Activated CD4-positive, alpha-beta memory T cell treated with anti-CD3 and anti-CD28 coated beads for 36 hours (primary cell): ENCODE data around the gene HAND2. TPM values are rescaled to one million over a fixed set of nuclear protein-coding genes. Genes with fewer than 3 reads are reported as not detected.

ENCODE experiments used
- CTCF ChIA-PET: fragments of 350-600 bp; sonication (Branson Sonifier 250); formaldehyde crosslinking; loops from one replicate; lab custom pipeline; 2021; ENCODE audit warnings: antibody characterized with exemption, inconsistent platforms; lab: Charles Lee
- POLR2A ChIA-PET: fragments of 350-600 bp; sonication (Branson Sonifier 250); formaldehyde crosslinking; loops from one replicate; lab custom pipeline; 2021; ENCODE audit warnings: antibody characterized with exemption; lab: Charles Lee
- DNase-seq: peaks from one replicate; pipeline ENCODE4 v3.0.0-alpha.2; 2020
- H3K27ac Mint-ChIP-seq: one replicate; pipeline ENCODE4 v1.8.0; 2021; ENCODE audit warnings: mixed read lengths
- H3K27me3 Mint-ChIP-seq: one replicate; pipeline ENCODE4 v1.8.0; 2021; ENCODE audit warnings: mixed read lengths
- H3K36me3 Mint-ChIP-seq: one replicate; pipeline ENCODE4 v1.8.0; 2021; ENCODE audit warnings: mixed read lengths
- H3K4me1 Mint-ChIP-seq: one replicate; pipeline ENCODE4 v1.8.0; 2021; ENCODE audit warnings: low read depth, mixed read lengths
- H3K4me3 Mint-ChIP-seq: one replicate; pipeline ENCODE4 v1.8.0; 2021; ENCODE audit warnings: mild to moderate bottlenecking, mixed read lengths
- H3K9me3 Mint-ChIP-seq: one replicate; pipeline ENCODE4 v1.8.0; 2021; ENCODE audit warnings: mixed read lengths
- intact Hi-C: fragments of 100-400 bp; cut with micrococcal nuclease; formaldehyde crosslinking; loops from one replicate; pipeline ENCODE4 v1.15.1; 2023
- total RNA-seq, 2 experiments: library from RNA; stranded (reverse); gene quantifications; one replicate each; pipeline ENCODE4 v1.2.3, GENCODE V29; 2021

Gene HAND2
- total RNA-seq, 2 experiments from 2014 or later: not detected

- peaks cover 84% of the 10 kb centered on the region for H3K27me3 Mint-ChIP-seq
- CTCF ChIA-PET: interaction anchor here (0.6 kb wide), 1 partner anchor 519 kb away, joined by 4 read pairs; no protein-coding TSS in a partner anchor
- no peak overlapping the region for H3K27ac Mint-ChIP-seq
- no peak for DNase-seq
- H3K9me3 Mint-ChIP-seq: no peaks in the 10 kb centered on the region
- H3K36me3 Mint-ChIP-seq: peaks cover 6% of the 10 kb centered on the region
- peaks cover 13% of the 10 kb centered on the region for H3K4me1 Mint-ChIP-seq
- intact Hi-C loops: no loop called here
- POLR2A ChIA-PET: interaction anchor here (0.6 kb wide), 1 partner anchor 1294 kb away, joined by 3 read pairs; no protein-coding TSS in a partner anchor
- H3K4me3 Mint-ChIP-seq: no peak overlapping the region
Observed at GRCh38 chr4:173532725-173533511, 2.9 kb upstream of the HAND2 start.

DNA sequence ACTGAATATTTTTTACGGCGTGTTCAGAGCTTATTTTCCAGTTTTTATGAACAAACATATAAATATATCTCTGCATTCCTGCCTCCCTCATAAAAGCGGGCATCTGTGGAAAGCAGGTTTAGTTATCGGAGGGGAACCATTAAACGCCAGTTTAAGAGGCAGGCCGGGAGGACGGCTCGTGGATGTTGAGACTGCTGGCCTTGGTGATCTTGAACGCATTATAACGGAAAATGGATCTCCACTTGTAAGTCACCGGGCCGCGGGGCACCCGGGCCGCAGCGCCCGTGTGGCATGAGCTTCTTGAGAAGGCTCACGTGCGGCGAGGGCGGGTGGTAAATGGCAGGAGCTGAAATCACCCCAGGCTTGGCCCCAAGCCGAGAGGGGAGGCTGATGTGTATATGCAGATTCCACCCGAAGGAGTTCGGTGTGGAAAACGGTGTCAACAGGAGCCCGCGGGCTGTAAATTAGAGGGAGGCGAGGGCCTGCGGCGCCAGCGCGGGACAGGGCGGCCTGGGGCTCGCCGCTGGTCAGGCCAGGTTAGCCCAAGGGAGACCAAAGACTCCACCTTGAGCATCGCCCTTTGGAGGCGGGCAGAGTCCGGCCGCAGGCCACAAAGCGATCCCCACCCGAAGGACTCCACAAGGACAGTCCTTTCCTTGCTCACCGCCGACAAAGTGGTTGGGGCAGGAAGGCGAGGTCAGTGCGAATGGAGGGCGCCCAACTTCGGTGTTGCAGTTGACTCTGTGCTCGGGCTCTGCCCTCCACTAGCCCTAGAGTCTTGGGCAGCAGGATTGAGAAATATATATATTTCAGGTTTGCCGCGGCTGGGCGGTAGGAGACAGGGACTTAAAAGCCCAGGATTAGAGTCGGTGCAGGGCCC lies 1.3 kb upstream of the HAND2 start:
- H3K27me3 Mint-ChIP-seq: peaks cover 84% of the 10 kb centered on the region
- intact Hi-C loops: loop anchor here (2.0 kb wide), 1 partner anchor 15 kb away; no protein-coding TSS in a partner anchor
- no peak overlapping the region for H3K4me3 Mint-ChIP-seq
- no peak for DNase-seq
- H3K27ac Mint-ChIP-seq: no peak overlapping the region
- ChIA-PET CTCF (no interaction called here), POLR2A (no interaction called here)
- H3K9me3 Mint-ChIP-seq: no peaks in the 10 kb centered on the region
- H3K36me3 Mint-ChIP-seq: peaks cover 7% of the 10 kb centered on the region
- peaks cover 13% of the 10 kb centered on the region for H3K4me1 Mint-ChIP-seq

DNA sequence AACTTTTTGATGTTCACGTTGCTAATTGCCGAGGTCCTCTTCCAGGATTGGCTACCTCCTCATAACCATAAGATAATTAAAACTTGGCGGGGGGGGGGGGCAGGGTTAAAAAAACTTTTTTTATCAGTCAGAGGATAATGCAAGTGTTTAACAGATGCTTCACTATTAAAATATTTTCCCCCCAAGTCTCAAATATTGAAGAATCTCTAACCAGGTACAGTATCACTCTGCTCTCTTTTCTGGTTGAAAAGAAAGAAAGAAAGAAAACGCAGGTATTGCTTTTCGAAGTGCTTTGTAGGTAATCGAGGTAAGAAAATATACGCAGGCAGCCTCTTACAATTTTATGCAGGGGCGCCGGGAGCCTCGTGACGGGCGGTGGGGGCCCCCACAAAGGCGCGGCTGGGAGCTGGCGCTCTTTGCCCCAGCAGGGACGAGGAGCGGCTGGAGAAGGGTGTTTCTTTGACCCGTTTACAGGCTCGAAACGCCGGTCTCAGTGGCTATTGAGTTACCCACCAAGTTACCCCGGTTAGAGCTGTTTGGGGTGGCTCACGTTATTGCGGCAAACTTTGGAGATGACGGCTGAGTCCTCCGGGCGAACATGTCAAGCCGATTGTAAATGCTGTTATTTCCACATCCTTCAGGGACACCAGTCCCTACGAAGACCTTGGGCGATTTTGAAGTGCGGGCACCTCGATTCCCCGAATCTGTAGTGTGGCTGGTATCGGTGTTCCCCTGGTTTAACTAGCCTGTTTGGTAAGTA lies 477 bp upstream of the HAND2 start:
- peaks cover 84% of the 10 kb centered on the region for H3K27me3 Mint-ChIP-seq
- H3K9me3 Mint-ChIP-seq: no peaks in the 10 kb centered on the region
- intact Hi-C loops: loop anchor here (2.0 kb wide), 1 partner anchor 14 kb away; no protein-coding TSS in a partner anchor
- H3K36me3 Mint-ChIP-seq: peaks cover 7% of the 10 kb centered on the region
- DNase-seq: no peak
- H3K4me3 Mint-ChIP-seq: peak overlapping the region; percentile 61
- CTCF ChIA-PET: no interaction called here
- POLR2A ChIA-PET: no interaction called here
- H3K4me1 Mint-ChIP-seq: peaks cover 13% of the 10 kb centered on the region
- H3K27ac Mint-ChIP-seq: no peak overlapping the region

DNA sequence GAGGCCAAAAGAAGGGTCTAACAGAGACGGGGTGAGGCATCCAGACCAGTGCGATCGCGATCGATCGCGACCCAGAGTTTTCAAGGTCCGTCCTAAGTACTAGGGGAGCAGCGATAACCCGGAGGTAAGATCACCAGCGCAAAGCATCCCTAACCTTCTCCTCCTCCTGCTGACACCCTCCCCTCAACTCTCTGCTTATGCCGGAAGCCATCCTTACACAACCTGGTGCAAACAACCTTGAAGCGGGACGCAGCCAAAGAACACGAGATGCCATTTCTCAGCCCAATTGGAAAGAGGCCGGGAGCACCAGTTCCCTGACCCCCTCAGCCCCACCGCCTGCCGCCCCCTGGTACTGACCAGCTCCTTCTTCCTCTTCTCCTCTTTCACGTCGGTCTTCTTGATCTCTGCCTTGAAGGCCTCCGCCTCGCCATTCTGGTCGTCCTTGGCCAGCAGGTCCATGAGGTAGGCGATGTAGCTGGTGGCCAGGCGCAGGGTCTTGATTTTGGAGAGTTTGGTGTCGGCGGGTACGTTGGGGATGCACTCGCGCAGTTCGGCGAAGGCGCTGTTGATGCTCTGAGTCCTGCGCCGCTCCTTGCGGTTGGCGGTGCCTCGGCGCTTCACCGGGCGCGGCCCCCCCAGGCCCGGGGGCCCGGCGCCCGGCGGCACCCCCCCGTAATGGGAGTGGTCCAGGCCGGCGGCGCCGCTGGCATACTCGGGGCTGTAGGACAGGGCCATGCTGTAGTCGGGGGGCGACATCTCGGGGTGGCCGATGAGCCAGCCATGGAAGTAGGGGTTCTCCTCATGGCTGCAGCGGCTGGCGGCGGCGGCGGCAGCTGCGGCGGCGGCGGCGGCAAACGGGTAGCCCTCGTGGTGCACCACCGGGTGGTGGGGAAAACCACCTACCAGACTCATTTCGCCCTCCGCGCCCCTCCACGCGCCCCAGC lies 1.4 kb downstream of the HAND2 start:
- DNase-seq: no peak
- Mint-ChIP-seq H3K27me3 (peaks cover 83% of the 10 kb centered on the region), H3K27ac (peak overlapping the region; percentile 26), H3K9me3 (no peaks in the 10 kb centered on the region), H3K4me1 (peaks cover 13% of the 10 kb centered on the region), H3K4me3 (peak overlapping the region; percentile 25), H3K36me3 (peaks cover 15% of the 10 kb centered on the region)
- POLR2A ChIA-PET: no interaction called here
- intact Hi-C loops: loop anchor here (5.0 kb wide), 1 partner anchor 684 kb away; no protein-coding TSS in a partner anchor
- CTCF ChIA-PET: no interaction called here

GRCh38 chr4:173527103-173527891 lies 2.7 kb downstream of the HAND2 start:
- no peak overlapping the region for H3K4me3 Mint-ChIP-seq

DNA sequence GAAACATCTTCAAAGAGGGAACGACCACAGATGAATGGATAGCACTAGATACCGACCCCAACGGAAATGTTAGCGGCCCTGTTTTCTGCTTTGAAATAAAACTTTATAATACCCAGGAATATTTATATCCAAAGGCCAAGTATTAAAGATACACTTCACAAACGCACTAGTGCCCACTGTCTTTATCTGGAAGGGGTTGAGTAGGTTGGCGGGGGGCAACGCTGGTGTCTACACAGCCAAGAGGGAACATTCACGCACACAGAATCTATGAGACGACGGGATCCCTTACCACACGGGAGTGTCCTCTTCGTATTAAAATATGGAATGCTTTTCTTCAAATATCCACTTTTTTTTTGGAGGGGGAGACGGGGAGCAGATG lies 3.3 kb downstream of the HAND2 start:
- Mint-ChIP-seq H3K9me3 (no peaks in the 10 kb centered on the region), H3K27me3 (peaks cover 83% of the 10 kb centered on the region), H3K27ac (peak overlapping the region; percentile 20), H3K4me1 (peaks cover 22% of the 10 kb centered on the region), H3K4me3 (no peak overlapping the region), H3K36me3 (peaks cover 19% of the 10 kb centered on the region)
- no peak for DNase-seq
- CTCF ChIA-PET: no interaction called here
- POLR2A ChIA-PET: no interaction called here
- intact Hi-C loops: loop anchor here (5.0 kb wide), 1 partner anchor 686 kb away; no protein-coding TSS in a partner anchor

More at GRCh38 chr4:173527103-173527891, 2.7 kb downstream of the HAND2 start:
- Mint-ChIP-seq H3K36me3 (peaks cover 19% of the 10 kb centered on the region), H3K27ac (no peak overlapping the region), H3K4me1 (peaks cover 19% of the 10 kb centered on the region), H3K27me3 (peaks cover 84% of the 10 kb centered on the region), H3K9me3 (no peaks in the 10 kb centered on the region)
- no peak for DNase-seq
- intact Hi-C loops: loop anchor here (5.0 kb wide), 1 partner anchor 685 kb away; no protein-coding TSS in a partner anchor
- CTCF ChIA-PET: no interaction called here
- POLR2A ChIA-PET: no interaction called here

- peaks cover 22% of the 10 kb centered on the region for H3K4me1 Mint-ChIP-seq
- DNase-seq: no peak
- no peak overlapping the region for H3K4me3 Mint-ChIP-seq
- ChIA-PET CTCF (no interaction called here), POLR2A (no interaction called here)
- H3K27ac Mint-ChIP-seq: no peak overlapping the region
- intact Hi-C loops: loop anchor here (5.0 kb wide), 1 partner anchor 686 kb away; no protein-coding TSS in a partner anchor
- H3K9me3 Mint-ChIP-seq: no peaks in the 10 kb centered on the region
- H3K27me3 Mint-ChIP-seq: peaks cover 84% of the 10 kb centered on the region
- H3K36me3 Mint-ChIP-seq: peaks cover 17% of the 10 kb centered on the region
Observed at GRCh38 chr4:173526027-173526482, 4.0 kb downstream of the HAND2 start.

- no peak for DNase-seq
- Mint-ChIP-seq H3K27ac (no peak overlapping the region), H3K27me3 (peaks cover 86% of the 10 kb centered on the region), H3K4me1 (peaks cover 22% of the 10 kb centered on the region), H3K9me3 (no peaks in the 10 kb centered on the region), H3K4me3 (no peak overlapping the region), H3K36me3 (peaks cover 17% of the 10 kb centered on the region)
- ChIA-PET POLR2A (no interaction called here), CTCF (no interaction called here)
- intact Hi-C loops: loop anchor here (2.0 to 5.0 kb wide), 2 partner anchors 13 to 687 kb away; no protein-coding TSS in a partner anchor
Observed at GRCh38 chr4:173525118-173526011, 4.7 kb downstream of the HAND2 start.

DNA sequence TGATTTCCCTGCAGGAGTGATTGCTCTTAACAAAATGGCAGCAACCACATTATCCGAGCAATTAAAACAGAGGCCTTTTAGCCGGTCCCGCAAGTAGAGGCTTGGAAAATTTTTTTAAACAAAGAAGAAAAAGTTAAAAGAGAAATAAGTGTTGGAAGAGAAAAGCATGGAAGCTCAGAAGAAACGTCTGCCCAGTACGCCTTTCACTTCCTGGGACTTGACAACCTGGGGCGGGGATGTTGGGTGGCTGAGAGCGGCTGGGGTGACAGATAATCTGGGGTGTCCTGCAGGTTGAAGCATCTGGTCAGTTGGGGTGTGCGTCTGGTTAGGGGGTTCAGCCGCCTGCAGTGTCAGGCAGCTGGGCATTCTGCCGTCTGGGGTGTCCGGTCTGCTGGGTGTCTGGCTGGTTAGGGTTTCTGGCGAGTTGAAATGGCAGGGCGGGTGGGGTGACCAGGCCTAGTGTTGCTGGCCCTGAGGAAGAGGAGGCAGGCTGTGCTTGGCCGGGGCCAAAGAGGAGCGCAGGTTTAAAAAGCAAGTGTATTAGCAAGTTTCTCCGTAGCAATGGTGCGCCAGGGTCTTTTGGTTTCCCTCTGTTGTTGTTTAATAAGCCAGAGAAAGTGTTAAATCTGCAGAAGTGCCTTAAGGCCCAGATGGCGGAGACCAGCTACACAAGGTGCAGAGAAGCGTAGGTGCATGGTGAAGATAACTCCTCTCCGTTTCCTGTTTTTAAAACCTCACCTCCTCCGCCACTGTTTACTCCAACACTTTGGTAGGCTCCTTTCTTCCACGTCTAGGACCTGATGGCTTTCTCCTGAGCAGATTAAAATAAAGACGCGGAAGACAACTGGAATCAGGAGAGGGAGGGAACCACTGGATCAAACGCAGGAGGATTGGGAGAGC lies 5.6 kb downstream of the HAND2 start:
- Mint-ChIP-seq H3K27ac (no peak overlapping the region), H3K4me3 (no peak overlapping the region), H3K4me1 (peaks cover 16% of the 10 kb centered on the region), H3K9me3 (no peaks in the 10 kb centered on the region), H3K36me3 (peaks cover 15% of the 10 kb centered on the region), H3K27me3 (peaks cover 87% of the 10 kb centered on the region)
- CTCF ChIA-PET: interaction anchor here (0.6 kb wide), 1 partner anchor 713 kb away, joined by 3 read pairs; no protein-coding TSS in a partner anchor
- intact Hi-C loops: loop anchor here (2.0 to 5.0 kb wide), 2 partner anchors 14 to 688 kb away; no protein-coding TSS in a partner anchor
- no peak for DNase-seq
- POLR2A ChIA-PET: no interaction called here
